SH-SY5Y (cell line): Measurements from ENCODE around the gene PLEKHF1.

Experiments used
- GATA2 ChIP-seq: IDR thresholded peaks from 2 replicates; pipeline ENCODE4 v1.6.1; 2011; ENCODE audit warnings: mild to moderate bottlenecking, low read depth, low read length
- GATA3 ChIP-seq: IDR thresholded peaks from 2 replicates; pipeline ENCODE4 v1.6.1; 2011; ENCODE audit warnings: low read depth, mild to moderate bottlenecking, low read length, moderate library complexity

PLEKHF1 gene

GRCh38 chr19:29677001-29677817 lies 11.9 kb downstream of the PLEKHF1 start:
- TF ChIP-seq GATA2 (no peak), GATA3 (no peak)

DNA sequence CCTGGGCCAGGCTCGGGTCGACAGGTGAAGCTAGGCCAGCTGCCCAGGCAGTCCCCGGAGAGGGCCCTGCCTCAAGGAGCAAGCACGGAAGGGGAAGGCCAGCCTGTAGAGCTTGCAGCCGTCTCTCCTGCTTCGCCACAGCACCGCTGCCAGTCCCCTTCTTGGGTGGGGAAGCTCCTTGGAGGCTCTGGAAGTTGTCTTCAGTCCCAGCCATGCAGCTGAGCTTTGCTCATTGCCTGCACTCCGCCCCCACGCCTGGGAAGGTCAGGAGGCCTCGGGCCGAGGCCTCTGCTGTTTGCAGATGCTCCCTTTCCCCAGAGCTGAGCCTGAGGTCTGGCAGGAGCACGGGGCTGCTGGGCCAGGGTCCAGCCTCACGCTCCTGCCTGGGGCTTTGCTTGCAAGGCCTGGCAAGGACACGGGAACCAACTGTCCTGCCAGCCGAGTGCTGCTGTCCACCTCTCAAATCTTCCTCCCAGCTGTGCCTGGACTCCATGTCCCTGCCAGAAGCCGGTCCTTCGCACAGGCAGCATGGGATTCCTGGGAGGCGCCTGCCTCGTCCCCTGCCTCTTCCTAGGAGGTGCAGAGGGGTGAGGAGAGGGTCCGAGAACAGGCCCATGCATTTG lies 13.3 kb downstream of the PLEKHF1 start:
- TF ChIP-seq GATA3 (no peak), GATA2 (no peak)

DNA sequence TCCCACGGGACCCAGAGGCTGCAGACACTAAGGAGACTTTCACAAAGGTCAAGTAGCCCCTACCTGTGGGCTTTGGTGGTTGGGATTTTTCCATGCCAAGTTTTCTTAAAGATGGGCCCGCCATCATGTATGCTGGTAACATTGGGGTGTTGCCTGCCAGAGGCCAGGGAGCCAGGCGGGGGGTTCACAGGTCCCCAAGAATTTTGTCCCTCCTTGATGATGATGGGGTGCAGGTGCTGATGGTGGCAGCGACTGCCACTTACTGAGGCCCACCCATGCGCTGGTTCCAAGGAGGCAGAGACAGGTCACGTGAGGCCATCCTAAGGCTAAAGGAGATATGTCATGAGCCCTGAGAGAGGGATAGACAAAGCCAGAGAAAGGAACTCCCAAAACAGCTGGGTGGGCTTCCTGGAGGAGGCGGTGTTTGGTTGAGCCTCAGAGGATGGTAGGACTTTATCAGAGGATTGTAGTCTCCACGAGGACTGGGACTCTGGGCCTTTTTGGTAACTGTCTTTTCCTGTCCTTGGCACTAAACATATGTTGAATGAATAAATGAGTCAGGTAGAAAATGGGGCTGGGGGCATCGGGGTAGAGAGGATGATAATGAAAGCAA lies 14.4 kb downstream of the PLEKHF1 start:
- TF ChIP-seq GATA3 (no peak), GATA2 (no peak)

DNA sequence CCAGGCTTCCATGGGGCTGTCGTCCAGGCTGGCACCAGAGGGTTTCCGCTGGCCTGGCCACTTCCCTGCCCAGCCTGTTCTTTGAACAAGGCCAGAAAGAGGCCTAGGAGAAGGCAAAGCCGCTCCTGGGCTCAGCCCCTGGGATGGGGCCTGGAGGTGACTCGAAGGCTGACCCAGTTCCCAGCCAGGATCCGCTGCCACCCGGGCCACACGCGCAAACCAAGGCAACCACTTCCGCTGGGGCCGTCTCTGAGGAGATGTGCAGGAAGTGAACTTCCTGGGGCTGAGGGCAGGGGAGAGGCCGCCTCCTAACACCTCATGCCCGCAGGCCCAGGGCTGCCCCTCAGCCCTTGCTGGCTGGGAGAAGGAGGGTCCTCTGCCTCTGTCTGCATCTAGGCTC lies 15.2 kb downstream of the PLEKHF1 start:
- TF ChIP-seq GATA3 (no peak), GATA2 (no peak)

- no peak for TF ChIP-seq GATA2
- no peak for TF ChIP-seq GATA3
Observed at GRCh38 chr19:29680937-29681336, 15.7 kb downstream of the PLEKHF1 start.

- no peak for TF ChIP-seq GATA3
- no peak for TF ChIP-seq GATA2
Observed at GRCh38 chr19:29681422-29682235, 16.4 kb downstream of the PLEKHF1 start.

DNA sequence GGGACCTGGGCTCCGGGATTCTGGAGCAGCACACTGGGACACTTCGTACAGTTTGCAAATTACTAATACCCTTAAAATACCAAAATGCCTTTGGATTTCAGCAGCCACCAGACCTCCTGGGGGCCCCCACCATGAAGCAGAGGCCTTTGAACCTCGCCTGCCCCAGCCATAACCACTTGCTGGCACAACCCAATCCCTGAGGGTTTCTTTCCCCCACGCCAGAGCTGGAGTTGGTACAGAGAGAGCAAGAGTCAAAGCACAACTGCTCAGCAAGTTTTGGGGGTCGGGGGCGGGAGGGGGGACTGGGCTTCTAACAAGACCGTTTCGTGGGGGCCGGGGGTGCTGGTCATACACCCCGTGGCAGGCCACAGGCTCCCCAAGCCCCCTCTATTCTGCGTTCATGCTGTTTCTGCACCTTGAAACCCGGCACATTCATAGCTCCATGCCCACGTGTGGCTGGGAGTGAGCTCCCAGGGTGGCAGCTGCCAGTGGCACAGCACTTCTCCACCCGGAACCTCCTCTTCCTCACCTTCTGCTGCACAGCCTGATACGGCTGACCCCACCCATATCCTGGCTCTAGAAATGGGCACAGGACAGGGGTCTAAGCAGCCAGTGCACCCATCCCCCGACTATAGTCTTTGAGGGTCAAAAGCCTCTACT lies 17.1 kb downstream of the PLEKHF1 start:
- TF ChIP-seq GATA2 (no peak), GATA3 (no peak)

DNA sequence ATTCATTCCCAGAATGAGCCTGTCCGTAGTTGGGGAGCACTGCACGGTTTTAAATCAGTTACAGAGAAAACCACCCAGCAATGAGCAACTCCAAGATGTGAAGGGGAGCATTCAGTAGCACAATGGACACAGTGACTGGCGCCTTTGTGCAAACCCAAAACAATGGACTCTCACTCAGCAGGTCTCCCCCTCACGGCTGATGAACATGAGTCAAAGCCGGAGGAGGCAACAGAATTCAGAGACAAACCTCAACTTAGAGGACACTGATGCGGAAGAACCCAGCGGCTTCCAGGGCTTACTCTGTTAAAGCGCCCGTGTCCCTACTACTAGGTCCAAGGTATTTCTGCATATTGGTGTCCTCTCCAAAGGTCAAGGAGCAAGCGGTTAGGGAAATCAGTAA lies 17.7 kb downstream of the PLEKHF1 start:
- no peak for TF ChIP-seq GATA3
- no peak for TF ChIP-seq GATA2

GRCh38 chr19:29685326-29685725 lies 20.1 kb downstream of the PLEKHF1 start:
- no peak for TF ChIP-seq GATA2
- TF ChIP-seq GATA3 = no peak

DNA sequence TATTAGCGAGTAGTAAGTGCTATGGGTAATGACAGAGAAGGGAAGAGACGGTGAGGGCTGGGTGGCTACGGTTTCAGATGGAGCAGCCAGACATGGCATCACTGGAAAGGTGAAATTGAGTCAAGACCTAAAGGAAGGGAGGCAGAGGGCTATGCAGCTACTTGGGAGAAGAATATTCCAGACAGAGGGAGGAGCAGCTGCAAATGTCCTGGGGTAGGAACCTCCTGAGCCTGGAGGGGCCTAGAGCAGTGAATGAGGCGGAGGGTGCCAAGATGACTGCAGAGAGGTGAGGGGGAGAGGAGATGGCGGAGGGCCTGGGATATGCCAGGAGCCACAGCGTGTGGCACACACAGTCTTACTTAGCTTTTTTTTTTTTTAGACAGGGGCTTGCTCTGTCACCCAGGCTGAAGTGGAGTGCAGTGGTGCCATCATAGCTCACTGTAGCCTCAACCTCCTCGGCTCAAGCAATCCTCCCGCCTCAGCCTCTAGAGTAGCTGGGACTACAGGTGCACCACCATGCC lies 21.1 kb downstream of the PLEKHF1 start:
- TF ChIP-seq GATA3 (no peak), GATA2 (no peak)

- TF ChIP-seq GATA2 (no peak), GATA3 (no peak)
Observed at GRCh38 chr19:29687244-29687896, 22.1 kb downstream of the PLEKHF1 start.

DNA sequence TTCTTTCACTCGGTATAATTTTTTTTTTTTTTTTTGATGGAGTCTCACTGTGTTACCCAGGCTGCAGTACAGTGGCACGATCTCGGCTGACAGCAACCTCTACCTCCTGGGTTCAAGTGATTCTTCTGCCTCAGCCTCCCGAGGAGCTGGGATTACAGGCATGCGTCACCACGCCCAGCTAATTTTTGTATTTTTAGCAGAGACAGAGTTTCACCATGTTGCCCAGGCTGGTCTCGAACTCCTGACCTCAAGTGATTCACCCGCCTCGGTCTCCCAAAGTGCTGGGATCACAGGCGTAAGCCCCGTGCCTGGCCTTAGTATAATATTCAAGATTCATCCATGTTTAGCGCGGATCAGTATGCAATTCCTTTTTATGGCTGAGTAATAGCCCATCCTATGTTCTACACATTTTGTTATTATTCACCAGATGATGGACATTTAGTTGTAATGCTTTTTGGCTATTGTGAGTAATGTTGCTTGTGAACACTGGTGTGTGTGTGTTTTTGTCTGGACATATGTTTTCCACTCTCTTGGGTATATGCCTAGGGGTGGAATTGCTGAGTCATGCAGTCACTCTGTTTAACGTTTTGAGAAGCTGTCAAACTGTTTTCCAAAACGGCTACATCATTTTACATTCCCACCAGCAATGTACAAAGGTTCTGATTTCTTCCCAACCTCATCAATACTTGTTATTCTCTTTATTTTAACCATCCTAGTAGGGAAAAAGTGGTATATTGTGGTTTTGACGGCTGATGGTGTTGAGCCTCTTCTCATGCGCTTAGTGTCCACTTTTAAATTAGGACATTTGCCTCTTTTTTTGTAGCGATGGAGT lies 22.9 kb downstream of the PLEKHF1 start:
- TF ChIP-seq GATA2 = no peak
- no peak for TF ChIP-seq GATA3

DNA sequence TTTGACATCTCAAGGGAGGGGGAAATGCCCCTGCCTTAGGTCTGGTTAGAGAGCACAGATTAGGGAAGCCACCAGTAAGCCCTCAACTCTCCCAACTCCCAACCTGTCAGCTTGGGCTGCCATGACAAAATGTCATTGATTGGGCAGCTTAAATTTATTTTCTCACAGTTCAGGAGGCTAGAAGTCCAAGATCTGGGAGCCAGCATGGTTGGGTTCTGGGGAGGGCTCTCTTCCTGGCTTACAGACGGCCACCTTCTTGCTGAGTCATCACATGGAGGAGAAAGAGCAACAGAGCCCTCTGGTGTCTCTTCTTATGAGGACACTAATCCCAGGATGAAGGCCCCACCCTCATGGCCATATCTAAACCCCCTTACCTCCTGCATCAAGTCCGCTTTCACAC lies 25.6 kb downstream of the PLEKHF1 start:
- TF ChIP-seq GATA2 = no peak
- no peak for TF ChIP-seq GATA3

GRCh38 chr19:29694161-29694560 lies 28.9 kb downstream of the PLEKHF1 start:
- TF ChIP-seq GATA2 (no peak), GATA3 (no peak)
